ENCODE results near the gene TRIM25. TPM values are rescaled to one million over a fixed set of nuclear protein-coding genes. Genes with fewer than 3 reads are reported as not detected.

TRIM25 gene
- total RNA-seq, 1 donor from 2014 or later = 1.6 TPM

- no peak for DNase-seq
Measured at GRCh38 chr17:56863974-56864373, 49.9 kb downstream of the TRIM25 start.

DNA sequence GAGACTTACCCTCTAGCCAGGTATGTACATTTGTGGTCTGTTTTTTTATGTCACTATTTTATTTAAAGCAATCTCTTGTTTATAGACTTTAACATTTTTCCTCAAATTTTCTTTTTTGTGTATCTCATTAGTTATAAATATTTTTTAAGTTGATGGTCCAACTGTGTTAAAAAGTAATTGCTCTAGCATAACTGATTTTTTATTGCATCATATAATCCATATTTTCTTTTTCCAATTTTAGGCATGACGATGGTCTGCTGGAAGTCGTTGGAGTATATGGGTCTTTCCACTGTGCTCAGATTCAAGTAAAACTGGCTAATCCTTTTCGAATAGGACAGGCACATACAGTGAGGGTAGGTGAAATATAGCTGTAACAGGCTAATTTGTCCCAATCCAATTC is 52.0 kb downstream of the TRIM25 start:
- no peak for DNase-seq

GRCh38 chr17:56851008-56851407 is 62.8 kb downstream of the TRIM25 start:
- no peak for DNase-seq

- no peak for DNase-seq
Measured at GRCh38 chr17:56850591-56850990, 63.3 kb downstream of the TRIM25 start.

DNA sequence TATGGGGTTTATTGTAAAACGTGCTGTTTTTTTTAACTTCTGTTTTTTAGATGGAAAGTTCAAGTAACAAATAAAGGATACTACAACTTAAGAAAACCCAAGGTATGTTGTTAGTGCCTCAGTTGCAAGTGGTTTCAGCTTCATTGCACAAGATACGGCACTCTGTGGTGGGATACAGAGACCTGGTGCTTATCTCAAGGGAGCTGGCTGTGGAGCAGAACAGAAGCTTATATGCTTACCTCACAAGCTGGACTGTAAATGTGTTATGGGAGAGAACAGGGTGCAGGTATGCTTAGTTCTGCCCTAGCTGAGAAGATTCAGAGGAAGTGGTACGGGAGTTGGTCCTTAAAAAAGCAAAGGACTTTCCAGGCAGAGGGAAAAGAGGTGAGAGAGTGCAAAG is 64.7 kb downstream of the TRIM25 start:
- no peak for DNase-seq

DNA sequence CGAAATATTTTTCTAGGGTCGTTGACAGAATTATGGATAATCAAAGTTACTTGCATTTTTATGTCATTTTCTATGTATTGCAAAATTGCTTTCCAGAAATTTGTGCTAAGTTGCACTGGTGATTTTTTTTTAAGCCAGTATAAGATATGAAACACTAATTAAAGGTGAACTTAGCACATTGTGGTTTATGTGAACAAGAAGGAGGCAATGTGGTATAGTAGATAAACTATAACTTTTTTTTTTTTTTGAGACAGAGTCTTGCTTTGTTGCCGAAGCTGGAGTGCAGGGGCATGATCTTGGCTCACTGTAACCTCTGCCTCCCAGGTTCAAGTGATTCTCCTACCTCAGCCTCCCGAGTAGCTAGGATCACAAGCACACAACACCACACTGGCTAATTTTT is 66.7 kb downstream of the TRIM25 start:
- no peak for DNase-seq

DNA sequence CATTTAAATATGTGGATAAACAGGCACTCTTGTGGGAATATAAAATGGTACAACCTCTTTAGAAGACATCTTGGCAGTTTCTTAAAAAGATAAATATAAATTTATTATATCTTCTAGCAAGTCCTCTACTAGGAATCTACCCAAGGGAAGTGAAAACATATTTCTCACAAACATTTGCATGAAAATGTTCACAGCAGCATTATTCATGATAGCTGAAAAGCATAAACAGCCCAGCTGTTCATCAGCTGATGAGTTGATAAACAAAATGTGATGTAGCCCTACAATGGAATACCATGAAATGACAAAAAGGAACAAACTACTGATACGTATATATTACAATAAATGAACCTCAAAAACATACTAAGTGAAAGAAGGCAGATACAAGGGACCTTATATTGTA is 67.9 kb downstream of the TRIM25 start:
- DNase-seq = no peak

GRCh38 chr17:56842577-56842976 is 71.3 kb downstream of the TRIM25 start:
- DNase-seq = no peak

DNA sequence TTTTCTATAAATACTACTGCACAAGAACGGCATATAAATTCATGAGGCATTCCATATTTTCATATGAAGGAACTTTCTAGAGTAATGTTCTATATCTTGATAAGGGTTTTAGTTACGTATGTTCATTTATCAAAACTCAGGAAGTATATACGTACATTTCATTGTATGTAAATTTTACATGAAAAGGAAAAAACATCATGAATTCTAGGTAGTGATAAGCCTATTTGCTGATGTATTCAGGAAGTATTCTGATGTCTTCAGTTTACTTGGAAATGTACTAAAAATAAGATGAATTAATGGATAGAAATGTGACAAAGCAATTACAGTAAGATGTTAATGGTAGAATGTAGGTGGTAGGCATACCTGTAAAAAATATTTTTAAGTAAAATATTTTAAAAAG is 75.2 kb downstream of the TRIM25 start:
- DNase-seq = no peak

Small RNA genes within 50 kb of the gene (small RNA-seq; reads per million reads assigned to genes)
- gene AC015912.2 (not detected), gene RNU6-1158P (not detected)

Other genes starting within 250 kb of the TRIM25 start
- gene C17orf67, start 80.1 kb downstream of the TRIM25 start, total RNA-seq = 1.9 TPM
- 42.0 TPM for gene DGKE, start 79.9 kb downstream of the TRIM25 start, total RNA-seq
- gene COIL, start 47.0 kb upstream of the TRIM25 start, total RNA-seq = 26.7 TPM
- 5.6 TPM for gene SCPEP1, start 64.1 kb upstream of the TRIM25 start, total RNA-seq
- gene AKAP1, start 171.2 kb upstream of the TRIM25 start, total RNA-seq = 30.3 TPM